COR-L47 (cell line): ENCODE results near the gene SIK3.

Source experiments
- DNase-seq: peaks from one replicate; lab custom pipeline; 2025; lab: John Stamatoyannopoulos, UW

Gene SIK3

GRCh38 chr11:117009905-117010605, 88.2 kb downstream of the SIK3 start:
- DNase-seq: no peak

- no peak for DNase-seq
Observed at GRCh38 chr11:117005758-117006157, 92.5 kb downstream of the SIK3 start.

- DNase-seq: no peak
Observed at GRCh38 chr11:117002639-117003299, 95.5 kb downstream of the SIK3 start.

- no peak for DNase-seq
Observed at GRCh38 chr11:117000014-117000737, 98.1 kb downstream of the SIK3 start.

- no peak for DNase-seq
Observed at GRCh38 chr11:116997071-116997470, 101.2 kb downstream of the SIK3 start.

GRCh38 chr11:116994195-116994594, 104.0 kb downstream of the SIK3 start:
- DNase-seq: no peak

GRCh38 chr11:116993599-116993998, 104.6 kb downstream of the SIK3 start:
- DNase-seq: no peak

- DNase-seq: no peak
Observed at GRCh38 chr11:116991491-116991890, 106.7 kb downstream of the SIK3 start.

GRCh38 chr11:116990811-116991210, 107.4 kb downstream of the SIK3 start:
- no peak for DNase-seq

GRCh38 chr11:116990061-116990473, 108.2 kb downstream of the SIK3 start:
- no peak for DNase-seq

GRCh38 chr11:116989184-116989583, 109.0 kb downstream of the SIK3 start:
- DNase-seq: no peak

GRCh38 chr11:116986521-116987105, 111.6 kb downstream of the SIK3 start:
- no peak for DNase-seq

GRCh38 chr11:116984589-116984988, 113.6 kb downstream of the SIK3 start:
- no peak for DNase-seq

GRCh38 chr11:116984186-116984585, 114.0 kb downstream of the SIK3 start:
- no peak for DNase-seq

- DNase-seq: no peak
Observed at GRCh38 chr11:116981266-116981885, 116.9 kb downstream of the SIK3 start.

GRCh38 chr11:116980136-116980793, 118.0 kb downstream of the SIK3 start:
- DNase-seq: no peak

GRCh38 chr11:116976941-116977570, 121.2 kb downstream of the SIK3 start:
- DNase-seq: no peak

GRCh38 chr11:116975661-116976060, 122.6 kb downstream of the SIK3 start:
- no peak for DNase-seq

GRCh38 chr11:116973270-116973669, 125.0 kb downstream of the SIK3 start:
- no peak for DNase-seq

- no peak for DNase-seq
Observed at GRCh38 chr11:116972691-116973090, 125.5 kb downstream of the SIK3 start.
